SK-N-SH (cell line): ENCODE measurements around the gene MYO10. TPM values are rescaled to one million over a fixed set of nuclear protein-coding genes. Genes with fewer than 3 reads are reported as not detected.

Source experiments
- CTCF ChIA-PET: fragments of 300-600, 350-600 bp; formaldehyde crosslinking; extraction: SDS; loops from one replicate; lab custom pipeline; 2021; lab: Yijun Ruan, JAX
- POLR2A ChIA-PET: fragments of 350-600 bp; sonication (Branson Sonifier 250); formaldehyde crosslinking; extraction: SDS; loops from one replicate; lab custom pipeline; 2020; ENCODE audit warnings: antibody characterized with exemption, inconsistent platforms; lab: Yijun Ruan, JAX
- DNase-seq: peaks from one replicate; pipeline ENCODE4 v3.0.0; 2012
- H2AFZ ChIP-seq: fragments of 200-600 bp; sonication (generic); 2 replicates; pipeline ENCODE4 v1.8.1; 2016; ENCODE audit warnings: antibody characterized with exemption, mild to moderate bottlenecking, low read depth
- H3F3A ChIP-seq: fragments of 200-600 bp; sonication (generic); replicated peaks from 2 replicates; pipeline ENCODE3; 2016; ENCODE audit warnings: antibody characterized with exemption, mild to moderate bottlenecking; ENCODE audit not compliant: insufficient read depth
- H3K27ac ChIP-seq, 2 experiments: fragments of 200-500 bp in 1 of 2; fragments of 200-600 bp in 1 of 2; sonication (Bioruptor generic) in 1 of 2; sonication (generic), shearing (Covaris generic) in 1 of 2; 2 replicates each; pipeline versions ENCODE4 v1.5.1 to v1.6.1; 2014 to 2016; ENCODE audit warnings: low read depth in 2 of 2, inconsistent platforms in 1 of 2, low read length in 1 of 2, mild to moderate bottlenecking in 1 of 2, mixed read lengths in 1 of 2
- H3K27me3 ChIP-seq: fragments of 200-600 bp; sonication (generic), shearing (Covaris generic); 2 replicates; pipeline ENCODE4 v1.6.1; 2016; ENCODE audit warnings: mixed run types; ENCODE audit not compliant: insufficient read depth
- H3K36me3 ChIP-seq, 2 experiments: fragments of 200-500 bp in 1 of 2; fragments of 200-600 bp in 1 of 2; sonication (Bioruptor generic) in 1 of 2; sonication (generic) in 1 of 2; replicated peaks in 1 of 2; 2 replicates each; pipeline versions ENCODE3 to v1.5.1; 2014 to 2016; ENCODE audit warnings: low read length in 1 of 2, mild to moderate bottlenecking in 1 of 2; ENCODE audit not compliant: insufficient read depth in 2 of 2, control insufficient read depth in 1 of 2
- H3K4me1 ChIP-seq, 2 experiments: fragments of 200-500 bp in 1 of 2; fragments of 200-600 bp in 1 of 2; sonication (Bioruptor generic) in 1 of 2; sonication (generic), shearing (Covaris generic) in 1 of 2; 2 replicates each; pipeline versions ENCODE4 v1.5.1 to v1.6.1; 2014 to 2016; ENCODE audit warnings: low read depth in 1 of 2, low read length in 1 of 2, mixed run types in 1 of 2; ENCODE audit not compliant: insufficient read depth in 2 of 2, control insufficient read depth in 1 of 2
- H3K4me2 ChIP-seq: fragments of 200-600 bp; sonication (generic), shearing (Covaris generic); 2 replicates; pipeline ENCODE4 v1.6.1; 2017; ENCODE audit warnings: mixed run types
- H3K4me3 ChIP-seq, 2 experiments: fragments of 200-500 bp in 1 of 2; fragments of 200-600 bp in 1 of 2; sonication (Bioruptor generic) in 1 of 2; sonication (generic), shearing (Covaris generic) in 1 of 2; 2 replicates each; pipeline versions ENCODE4 v1.5.1 to v1.8.1; 2014 to 2016; ENCODE audit warnings: low read depth in 2 of 2, inconsistent platforms in 1 of 2, low read length in 1 of 2, mild to moderate bottlenecking in 1 of 2, mixed read lengths in 1 of 2, moderate library complexity in 1 of 2
- H3K79me2 ChIP-seq: fragments of 200-600 bp; sonication (generic); 2 replicates; pipeline ENCODE4 v1.8.1; 2017; ENCODE audit warnings: mild to moderate bottlenecking; ENCODE audit not compliant: insufficient read depth
- H3K9ac ChIP-seq: fragments of 200-600 bp; sonication (generic); 2 replicates; pipeline ENCODE4 v1.6.1; 2017; ENCODE audit warnings: mixed run types
- H3K9me2 ChIP-seq: fragments of 200-600 bp; sonication (generic); 2 replicates; pipeline ENCODE4 v1.6.1; 2017; ENCODE audit warnings: mixed run types
- H3K9me3 ChIP-seq: fragments of 200-600 bp; sonication (generic); 2 replicates; pipeline ENCODE4 v1.6.1; 2017; ENCODE audit warnings: mixed run types, mild to moderate bottlenecking, moderate library complexity
- H4K20me1 ChIP-seq: fragments of 200-600 bp; sonication (generic); 2 replicates; pipeline ENCODE4 v1.6.1; 2017; ENCODE audit warnings: mild to moderate bottlenecking, mixed run types; ENCODE audit not compliant: insufficient read depth
- EP300 ChIP-seq, 2 experiments: IDR thresholded peaks; 2 replicates each; pipeline versions ENCODE4 v1.4.0 to v1.6.1; 2012; ENCODE audit warnings: borderline replicate concordance in 1 of 2, low read depth in 1 of 2, low read length in 1 of 2
- EZH2phosphoT487 ChIP-seq: fragments of 200-600 bp; sonication (generic); IDR thresholded peaks from 2 replicates; pipeline ENCODE4 v1.6.1; 2017; ENCODE audit warnings: low read depth, mixed run types, mild to moderate bottlenecking, antibody characterized with exemption, moderate library complexity, borderline replicate concordance
- FOXJ3 ChIP-seq: sonication (generic); formaldehyde crosslinking; IDR thresholded peaks from 2 replicates; pipeline ENCODE4 v1.5.1; 2020; ENCODE audit warnings: mild to moderate bottlenecking, missing genetic modification reagents
- GATA2 ChIP-seq: sonication (generic); formaldehyde crosslinking; IDR thresholded peaks from 2 replicates; pipeline ENCODE4 v1.5.0; 2020; ENCODE audit warnings: mild to moderate bottlenecking, missing genetic modification reagents
- IRF3 ChIP-seq: fragments of 150-350 bp; IDR thresholded peaks from 2 replicates; pipeline ENCODE4 v1.6.1; 2016; ENCODE audit warnings: mild to moderate bottlenecking, low read depth, low read length
- JUND ChIP-seq: IDR thresholded peaks from 2 replicates; pipeline ENCODE4 v1.4.0; 2012
- MXI1 ChIP-seq: IDR thresholded peaks from 2 replicates; pipeline ENCODE4 v1.6.1; 2012; ENCODE audit warnings: mild to moderate bottlenecking, low read depth, low read length, improper control_type of control experiment
- NFIC ChIP-seq: IDR thresholded peaks from 2 replicates; pipeline ENCODE4 v1.4.0; 2012; ENCODE audit warnings: borderline replicate concordance
- RCOR1 ChIP-seq: fragments of 150-350 bp; IDR thresholded peaks from 2 replicates; pipeline ENCODE4 v1.6.1; 2017; ENCODE audit warnings: antibody characterized with exemption, low read length
- RXRA ChIP-seq: IDR thresholded peaks from 2 replicates; pipeline ENCODE4 v1.4.0; 2012; ENCODE audit warnings: low read depth, mild to moderate bottlenecking, borderline replicate concordance
- SIN3A ChIP-seq: IDR thresholded peaks from 2 replicates; pipeline ENCODE4 v1.6.1; 2012; ENCODE audit warnings: low read depth, mild to moderate bottlenecking, low read length, moderate library complexity, borderline replicate concordance
- SMC3 ChIP-seq: IDR thresholded peaks from 2 replicates; pipeline ENCODE4 v1.6.1; 2012; ENCODE audit warnings: low read depth, low read length, improper control_type of control experiment
- TEAD4 ChIP-seq: IDR thresholded peaks from 2 replicates; pipeline ENCODE4 v1.4.0; 2012; ENCODE audit warnings: mild to moderate bottlenecking, borderline replicate concordance; ENCODE audit not compliant: insufficient read depth
- ZBTB33 ChIP-seq: IDR thresholded peaks from 2 replicates; pipeline ENCODE4 v1.4.0; 2012; ENCODE audit warnings: low read depth, borderline replicate concordance
- WGBS: methylation state at CpG from one replicate; pipeline ENCODE4 v1.1.6; 2017; ENCODE audit warnings: low lambda C conversion rate; 5-methylcytosine and 5-hydroxymethylcytosine counted together
- polyA plus RNA-seq, 3 experiments: library from polyadenylated mRNA; depleted of rRNA; stranded (reverse); fragments of >200 nt; gene quantifications; 2 replicates each; pipeline ENCODE4 v1.2.3, GENCODE V29; 2012

The MYO10 gene
- polyA plus RNA-seq, 1 of the 3 experiments (the other 2 are of a cell fraction) = 8.1 TPM

GRCh38 chr5:16970826-16971225 lies 34.7 kb upstream of the MYO10 start:
- Histone ChIP-seq H3K4me2 (no peak overlapping the region), H3K27ac (no peak overlapping the region), H3K4me1 (no peaks in the 10 kb centered on the region; a peak in 1 of 4 replicates), H3K36me3 (no peaks in the 10 kb centered on the region), H2AFZ (no peak overlapping the region), H3K9me2 (no peaks in the 10 kb centered on the region), H3K9me3 (no peaks in the 10 kb centered on the region), H3K27me3 (no peaks in the 10 kb centered on the region), H4K20me1 (no peaks in the 10 kb centered on the region), H3K9ac (no peak overlapping the region), H3K79me2 (no peaks in the 10 kb centered on the region), H3F3A (no peaks in the 10 kb centered on the region), H3K4me3 (no peak overlapping the region)
- TF ChIP-seq GATA2 (CRISPR knock-in tag) = no peak
- TF ChIP-seq MXI1 = no peak
- no peak for TF ChIP-seq TEAD4
- TF ChIP-seq SMC3 = no peak
- TF ChIP-seq EZH2phosphoT487 = no peak
- no peak for TF ChIP-seq JUND
- TF ChIP-seq FOXJ3 (CRISPR knock-in tag) = no peak
- no peak for TF ChIP-seq NFIC
- no peak for TF ChIP-seq IRF3
- TF ChIP-seq SIN3A = no peak
- no peak for TF ChIP-seq EP300 (IDR thresholded peaks at IDR 0.05; ENCODE audit: borderline replicate concordance in 1 of 2, low read depth in 1 of 2, low read length in 1 of 2)
- TF ChIP-seq RXRA = no peak
- no peak for TF ChIP-seq RCOR1
- ChIA-PET CTCF (no interaction called here), POLR2A (no interaction called here)
- WGBS = 97% methylated on average over 3 of the region's 3 CpGs
- DNase-seq = no peak

- 97% methylated on average over 5 of the region's 5 CpGs for WGBS
- CTCF ChIA-PET = interaction anchor here (0.6 kb wide), 1 partner anchor 21 kb away, joined by 3 read pairs; no protein-coding TSS in a partner anchor
- peaks cover 0 to 3% of the 10 kb centered on the region in 2 experiments; a peak in 1 of 4 replicates for H3K4me1 ChIP-seq
- TF ChIP-seq ZBTB33 = no peak
- TF ChIP-seq, all 33 proteins: peak for 0
- no peak for DNase-seq
- no peak overlapping the region for H3K27ac ChIP-seq
- H3K9me2 ChIP-seq = no peaks in the 10 kb centered on the region
- no peak overlapping the region for H3K9ac ChIP-seq
- no peak overlapping the region for H3K4me2 ChIP-seq
- H3K4me3 ChIP-seq = no peak overlapping the region
- no peaks in the 10 kb centered on the region for H3K9me3 ChIP-seq
- no peaks in the 10 kb centered on the region for H3K79me2 ChIP-seq
- H3F3A ChIP-seq = no peaks in the 10 kb centered on the region
- H3K36me3 ChIP-seq = no peaks in the 10 kb centered on the region
- POLR2A ChIA-PET = no interaction called here
- no peaks in the 10 kb centered on the region for H4K20me1 ChIP-seq
- H3K27me3 ChIP-seq = no peaks in the 10 kb centered on the region
- no peak overlapping the region for H2AFZ ChIP-seq
These were observed 34.2 kb upstream of the MYO10 start for GRCh38 chr5:16970260-16970659.
